SK-N-MC (cell line): ENCODE data around the gene LMO1.

Experiments
- DNase-seq: peaks from one replicate; pipeline ENCODE4 v3.0.0-alpha.2; 2011; ENCODE audit warnings: low read depth, low spot score
- H3K27ac ChIP-seq: fragments of 200-600 bp; sonication (generic); 2 replicates; pipeline ENCODE4 v1.5.1; 2016; ENCODE audit warnings: mixed run types
- H3K36me3 ChIP-seq: fragments of 200-600 bp; sonication (generic); 2 replicates; pipeline ENCODE4 v1.6.1; 2017; ENCODE audit warnings: antibody characterized with exemption, low read length, mixed read lengths; ENCODE audit not compliant: insufficient read depth
- H3K4me3 ChIP-seq: fragments of 200-600 bp; sonication (generic); 2 replicates; pipeline ENCODE4 v1.5.1; 2016
- H3K9ac ChIP-seq: fragments of 200-600 bp; sonication (generic); 2 replicates; pipeline ENCODE4 v1.8.0; 2017; ENCODE audit warnings: mixed run types, mixed read lengths; ENCODE audit not compliant: insufficient read length
- H3K9me3 ChIP-seq: fragments of 200-600 bp; sonication (generic); 2 replicates; pipeline ENCODE4 v1.6.1; 2017; ENCODE audit warnings: low read depth, mild to moderate bottlenecking, antibody characterized with exemption, low read length, moderate library complexity, mixed read lengths
- EZH2 ChIP-seq: fragments of 200-600 bp; sonication (generic); IDR thresholded peaks from one replicate; pipeline ENCODE4 v1.6.1; 2017; ENCODE audit warnings: antibody characterized with exemption
- FOXP2 ChIP-seq: optimal IDR thresholded peaks from 2 replicates; pipeline ENCODE3; 2011; ENCODE audit warnings: mild to moderate bottlenecking, moderate library complexity; ENCODE audit not compliant: insufficient read depth; ENCODE audit errors: extremely low read length, control extremely low read depth
- POLR2AphosphoS5 ChIP-seq: IDR thresholded peaks from 2 replicates; pipeline ENCODE4 v1.6.1; 2012; ENCODE audit warnings: mild to moderate bottlenecking, low read depth, low read length, borderline replicate concordance

The LMO1 gene

GRCh38 chr11:8291421-8292350, 28.0 kb upstream of the LMO1 start:
- Histone ChIP-seq H3K4me3 (no peak overlapping the region), H3K9me3 (no peaks in the 10 kb centered on the region), H3K36me3 (no peaks in the 10 kb centered on the region), H3K27ac (no peak overlapping the region), H3K9ac (no peak overlapping the region)
- DNase-seq, result no peak
- no peak for TF ChIP-seq FOXP2
- no peak for TF ChIP-seq POLR2AphosphoS5
- no peak for TF ChIP-seq EZH2

DNA sequence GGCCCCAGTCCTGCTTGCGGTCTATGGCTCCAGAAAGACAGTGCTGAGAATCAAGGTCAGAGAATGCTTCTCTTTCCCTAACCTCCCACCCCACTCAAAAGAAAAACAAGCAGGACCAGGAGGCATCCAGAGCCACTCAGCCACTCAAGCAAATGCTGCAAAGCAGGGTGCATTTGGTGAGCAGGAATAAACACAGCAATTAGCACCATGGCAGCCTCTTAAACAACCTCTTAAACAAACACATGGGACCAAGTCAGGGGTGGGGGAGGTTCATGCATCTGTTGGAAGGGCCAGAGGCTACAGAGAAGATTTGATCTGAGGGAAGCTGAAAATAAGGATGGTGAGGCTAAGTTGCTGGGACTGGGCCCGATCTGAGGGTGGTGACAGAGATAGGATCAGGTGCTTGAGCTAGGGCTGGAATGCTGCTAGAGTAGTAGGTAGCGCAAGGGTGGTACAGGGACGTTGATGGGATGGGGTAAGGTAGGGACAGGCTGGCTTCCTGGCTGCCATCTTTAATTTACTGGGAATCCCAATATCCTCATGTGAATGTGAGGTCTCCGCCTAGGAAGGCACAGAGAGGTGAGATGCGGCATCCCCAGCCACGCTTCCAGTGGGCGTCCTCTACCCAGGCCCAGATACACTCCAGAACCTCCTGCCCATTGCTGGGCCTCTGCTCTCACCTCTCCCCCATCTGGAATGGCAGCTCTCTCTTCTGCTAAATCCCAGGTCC, 26.6 kb upstream of the LMO1 start:
- TF ChIP-seq FOXP2 (no peak), EZH2 (no peak), POLR2AphosphoS5 (no peak)
- Histone ChIP-seq H3K9me3 (no peaks in the 10 kb centered on the region), H3K27ac (no peak overlapping the region), H3K9ac (no peak overlapping the region), H3K4me3 (no peak overlapping the region), H3K36me3 (no peaks in the 10 kb centered on the region)
- no peak for DNase-seq

GRCh38 chr11:8289492-8289918, 25.8 kb upstream of the LMO1 start:
- H3K9me3 ChIP-seq, result no peaks in the 10 kb centered on the region
- no peak overlapping the region for H3K9ac ChIP-seq
- no peak overlapping the region for H3K4me3 ChIP-seq
- no peak for DNase-seq
- H3K27ac ChIP-seq, result no peak overlapping the region
- TF ChIP-seq FOXP2 (no peak), POLR2AphosphoS5 (no peak), EZH2 (no peak)
- no peaks in the 10 kb centered on the region for H3K36me3 ChIP-seq

DNA sequence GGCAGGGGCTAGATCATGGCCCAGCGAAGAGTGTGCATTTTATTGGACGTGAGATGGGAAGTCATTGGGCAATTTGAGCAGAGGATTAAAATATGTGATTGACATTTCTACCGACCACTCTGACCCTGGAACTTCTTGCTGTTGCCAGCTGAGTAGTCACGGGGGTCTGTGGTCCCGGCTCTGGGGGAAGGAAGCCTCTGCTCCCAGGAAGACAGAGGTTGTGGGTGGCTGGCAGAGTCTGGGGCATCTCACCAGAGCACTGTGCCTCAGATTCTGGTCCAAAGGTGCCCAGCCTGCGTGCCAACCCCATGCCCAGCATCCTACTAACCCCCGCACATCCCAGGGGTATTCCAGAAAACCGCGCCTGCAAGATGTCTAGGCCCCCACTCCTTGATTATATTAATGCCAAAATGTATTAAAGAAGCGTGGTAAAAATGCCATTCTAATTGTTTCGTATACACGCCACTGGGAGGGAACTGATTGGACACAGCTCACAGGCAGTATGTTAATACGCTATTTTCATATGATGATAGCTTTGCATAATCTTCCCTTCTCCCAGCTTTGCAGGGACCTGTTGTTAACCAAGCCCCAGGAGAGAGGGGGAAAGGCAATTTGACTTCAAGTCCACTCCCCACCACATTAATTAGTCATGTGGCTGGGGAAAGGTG, 25.3 kb upstream of the LMO1 start:
- TF ChIP-seq FOXP2 (no peak), EZH2 (no peak), POLR2AphosphoS5 (no peak)
- Histone ChIP-seq H3K4me3 (no peak overlapping the region), H3K36me3 (no peaks in the 10 kb centered on the region), H3K9me3 (no peaks in the 10 kb centered on the region), H3K27ac (no peak overlapping the region), H3K9ac (no peak overlapping the region)
- DNase-seq, result no peak

DNA sequence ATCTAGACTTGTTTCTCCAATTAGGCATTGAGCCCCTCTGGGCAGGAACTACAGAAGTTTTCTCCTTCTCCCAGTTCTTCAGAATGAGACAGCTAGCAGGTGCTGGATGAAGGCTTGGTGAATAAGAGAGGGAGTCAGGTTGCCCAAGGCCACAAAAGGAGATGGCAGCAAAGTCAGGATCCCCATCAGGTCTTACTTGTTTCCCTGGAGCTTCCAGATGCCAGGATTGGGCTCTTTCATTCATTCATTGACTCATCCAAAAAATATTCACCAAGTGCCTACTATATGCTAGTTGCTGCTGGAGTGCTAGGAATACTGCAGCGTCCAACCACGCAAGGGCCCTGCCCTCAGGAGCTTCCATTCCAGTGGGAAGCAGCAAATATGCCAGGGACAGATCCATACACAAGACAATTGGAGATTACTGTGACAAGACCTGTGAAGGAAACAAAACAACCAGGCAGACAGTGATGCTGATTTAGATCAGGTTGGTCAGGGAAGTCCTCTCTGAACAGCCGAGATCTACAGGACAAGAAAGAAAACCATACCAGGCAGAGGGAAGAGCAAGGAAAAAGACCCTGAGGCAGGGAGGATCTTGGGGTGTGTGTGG, 24.6 kb upstream of the LMO1 start:
- no peak for DNase-seq
- no peaks in the 10 kb centered on the region for H3K9me3 ChIP-seq
- H3K27ac ChIP-seq, result no peak overlapping the region
- no peak overlapping the region for H3K4me3 ChIP-seq
- TF ChIP-seq FOXP2, result no peak
- no peak for TF ChIP-seq POLR2AphosphoS5
- no peaks in the 10 kb centered on the region for H3K36me3 ChIP-seq
- no peak overlapping the region for H3K9ac ChIP-seq

DNA sequence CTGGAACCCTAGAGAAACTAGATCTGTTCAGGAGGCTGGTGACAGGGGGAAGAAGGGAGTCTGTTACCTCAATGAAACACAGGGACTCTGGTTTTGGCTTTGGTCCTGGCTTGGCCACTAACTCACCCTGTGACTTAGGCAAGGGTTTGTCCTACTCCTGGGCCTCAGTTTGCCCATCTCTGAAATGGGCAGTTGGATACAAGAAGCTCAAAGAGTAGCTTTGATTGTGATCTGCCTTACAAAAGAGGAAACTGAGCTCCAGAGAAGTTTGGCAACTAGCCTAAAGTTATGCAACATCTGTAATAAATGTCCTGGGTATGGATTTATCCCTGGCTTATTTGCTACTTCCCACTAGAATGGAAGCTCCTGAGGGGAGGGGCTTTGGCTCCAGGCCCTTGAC, 24.0 kb upstream of the LMO1 start:
- Histone ChIP-seq H3K4me3 (no peak overlapping the region), H3K27ac (no peak overlapping the region), H3K9ac (no peak overlapping the region), H3K9me3 (no peaks in the 10 kb centered on the region), H3K36me3 (no peaks in the 10 kb centered on the region)
- TF ChIP-seq EZH2 (no peak), POLR2AphosphoS5 (no peak), FOXP2 (no peak)
- DNase-seq, result no peak

- TF ChIP-seq POLR2AphosphoS5 (no peak), FOXP2 (no peak), EZH2 (no peak)
- H3K27ac ChIP-seq, result no peak overlapping the region
- H3K4me3 ChIP-seq, result no peak overlapping the region
- H3K9me3 ChIP-seq, result no peaks in the 10 kb centered on the region
- no peak overlapping the region for H3K9ac ChIP-seq
- H3K36me3 ChIP-seq, result no peaks in the 10 kb centered on the region
- DNase-seq, result no peak
Observed at GRCh38 chr11:8287297-8287696, 23.6 kb upstream of the LMO1 start.

GRCh38 chr11:8286886-8287285, 23.2 kb upstream of the LMO1 start:
- no peak overlapping the region for H3K4me3 ChIP-seq
- TF ChIP-seq EZH2 (no peak), POLR2AphosphoS5 (no peak), FOXP2 (no peak)
- H3K36me3 ChIP-seq, result no peaks in the 10 kb centered on the region
- no peak overlapping the region for H3K27ac ChIP-seq
- no peak overlapping the region for H3K9ac ChIP-seq
- H3K9me3 ChIP-seq, result no peaks in the 10 kb centered on the region
- DNase-seq, result no peak
